Measurements from ENCODE around the gene KRT5. TPM values are rescaled to one million over a fixed set of nuclear protein-coding genes. Genes with fewer than 3 reads are reported as not detected.

Gene KRT5
- polyA plus RNA-seq, 1 of the 3 experiments (the other 2 are of a cell fraction), result not detected

DNA sequence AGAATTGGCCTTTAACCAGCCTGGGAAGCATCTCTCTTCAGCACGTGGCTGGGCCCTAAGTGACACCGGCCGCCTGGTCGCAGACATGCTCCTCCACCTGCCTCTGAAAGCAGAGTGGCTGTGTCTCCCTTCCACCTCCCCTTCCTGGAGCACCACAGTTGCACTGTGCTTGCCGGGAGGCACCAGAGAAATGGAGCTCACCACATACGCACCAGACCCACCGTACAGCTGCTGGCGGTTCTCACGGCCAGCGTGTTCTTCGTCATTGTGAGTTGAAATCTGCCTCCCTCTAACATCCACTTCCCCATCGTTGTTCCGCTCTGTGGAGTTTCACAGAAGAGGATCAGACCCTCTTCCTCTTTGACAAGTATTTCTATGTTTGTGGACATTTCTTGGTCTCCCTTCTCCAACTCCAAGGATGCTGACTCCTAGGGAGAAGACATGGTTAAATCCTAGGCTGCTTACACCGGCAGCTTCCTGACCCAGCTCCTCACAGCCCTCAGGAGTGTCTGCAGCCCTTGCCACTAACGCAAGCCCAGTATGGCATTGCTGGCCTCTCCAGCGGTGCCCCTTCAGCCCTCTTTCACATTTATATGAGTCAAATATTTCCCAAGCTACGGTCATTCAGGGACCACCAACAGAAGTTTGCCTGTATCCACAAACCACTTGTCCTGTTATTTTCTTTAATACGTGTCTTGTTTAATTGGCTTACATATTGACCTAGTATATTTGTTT lies 11.5 kb upstream of the KRT5 start:
- no peak overlapping the region for H2AFZ ChIP-seq (ENCODE audit: low read depth)
- CTCF ChIA-PET, result interaction anchor here (1.1 to 1.6 kb wide), 3 partner anchors 15 to 155 kb away, joined by 3 to 4 read pairs (median 3); no protein-coding TSS in a partner anchor
- H3K4me3 ChIP-seq (ENCODE audit: low read depth in 2 of 2, low read length in 1 of 2), result no peak overlapping the region
- POLR2A ChIA-PET, result no interaction called here
- no peaks in the 10 kb centered on the region for H3K9me2 ChIP-seq
- 31% methylated on average over 16 of the region's 18 CpGs for WGBS (ENCODE audit: low lambda C conversion rate)
- H4K20me1 ChIP-seq (ENCODE audit: insufficient read depth), result no peaks in the 10 kb centered on the region
- no peaks in the 10 kb centered on the region for H3K79me2 ChIP-seq (ENCODE audit: insufficient read depth)
- TF ChIP-seq, protein P1, sequence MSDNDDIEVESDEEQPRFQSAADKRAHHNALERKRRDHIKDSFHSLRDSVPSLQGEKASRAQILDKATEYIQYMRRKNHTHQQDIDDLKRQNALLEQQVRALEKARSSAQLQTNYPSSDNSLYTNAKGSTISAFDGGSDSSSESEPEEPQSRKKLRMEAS (IDR thresholded peaks at IDR 0.05; ENCODE audit: low read depth), result no peak
- TF ChIP-seq MXI1 (IDR thresholded peaks at IDR 0.05; ENCODE audit: low read depth, low read length) (no peak), JUND (IDR thresholded peaks at IDR 0.05) (no peak), TEAD4 (IDR thresholded peaks at IDR 0.05; ENCODE audit: borderline replicate concordance, insufficient read depth) (no peak), RXRA (IDR thresholded peaks at IDR 0.05; ENCODE audit: borderline replicate concordance, low read depth) (no peak), RCOR1 (IDR thresholded peaks at IDR 0.05; ENCODE audit: low read length) (no peak), TAF1 (IDR thresholded peaks at IDR 0.05; ENCODE audit: borderline replicate concordance, low read depth, low read length) (no peak), RFX5 (IDR thresholded peaks at IDR 0.05; ENCODE audit: low read length) (no peak), POLR2AphosphoS5 (IDR thresholded peaks at IDR 0.05; ENCODE audit: low read depth, low read length) (no peak)
- TF ChIP-seq, protein P2, sequence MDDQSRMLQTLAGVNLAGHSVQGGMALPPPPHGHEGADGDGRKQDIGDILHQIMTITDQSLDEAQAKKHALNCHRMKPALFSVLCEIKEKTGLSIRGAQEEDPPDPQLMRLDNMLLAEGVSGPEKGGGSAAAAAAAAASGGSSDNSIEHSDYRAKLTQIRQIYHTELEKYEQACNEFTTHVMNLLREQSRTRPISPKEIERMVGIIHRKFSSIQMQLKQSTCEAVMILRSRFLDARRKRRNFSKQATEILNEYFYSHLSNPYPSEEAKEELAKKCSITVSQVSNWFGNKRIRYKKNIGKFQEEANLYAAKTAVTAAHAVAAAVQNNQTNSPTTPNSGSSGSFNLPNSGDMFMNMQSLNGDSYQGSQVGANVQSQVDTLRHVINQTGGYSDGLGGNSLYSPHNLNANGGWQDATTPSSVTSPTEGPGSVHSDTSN (IDR thresholded peaks at IDR 0.05), result no peak
- TF ChIP-seq, protein P3, sequence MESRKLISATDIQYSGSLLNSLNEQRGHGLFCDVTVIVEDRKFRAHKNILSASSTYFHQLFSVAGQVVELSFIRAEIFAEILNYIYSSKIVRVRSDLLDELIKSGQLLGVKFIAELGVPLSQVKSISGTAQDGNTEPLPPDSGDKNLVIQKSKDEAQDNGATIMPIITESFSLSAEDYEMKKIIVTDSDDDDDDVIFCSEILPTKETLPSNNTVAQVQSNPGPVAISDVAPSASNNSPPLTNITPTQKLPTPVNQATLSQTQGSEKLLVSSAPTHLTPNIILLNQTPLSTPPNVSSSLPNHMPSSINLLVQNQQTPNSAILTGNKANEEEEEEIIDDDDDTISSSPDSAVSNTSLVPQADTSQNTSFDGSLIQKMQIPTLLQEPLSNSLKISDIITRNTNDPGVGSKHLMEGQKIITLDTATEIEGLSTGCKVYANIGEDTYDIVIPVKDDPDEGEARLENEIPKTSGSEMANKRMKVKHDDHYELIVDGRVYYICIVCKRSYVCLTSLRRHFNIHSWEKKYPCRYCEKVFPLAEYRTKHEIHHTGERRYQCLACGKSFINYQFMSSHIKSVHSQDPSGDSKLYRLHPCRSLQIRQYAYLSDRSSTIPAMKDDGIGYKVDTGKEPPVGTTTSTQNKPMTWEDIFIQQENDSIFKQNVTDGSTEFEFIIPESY (IDR thresholded peaks at IDR 0.05; ENCODE audit: borderline replicate concordance, low read depth), result no peak
- TF ChIP-seq, protein P4, sequence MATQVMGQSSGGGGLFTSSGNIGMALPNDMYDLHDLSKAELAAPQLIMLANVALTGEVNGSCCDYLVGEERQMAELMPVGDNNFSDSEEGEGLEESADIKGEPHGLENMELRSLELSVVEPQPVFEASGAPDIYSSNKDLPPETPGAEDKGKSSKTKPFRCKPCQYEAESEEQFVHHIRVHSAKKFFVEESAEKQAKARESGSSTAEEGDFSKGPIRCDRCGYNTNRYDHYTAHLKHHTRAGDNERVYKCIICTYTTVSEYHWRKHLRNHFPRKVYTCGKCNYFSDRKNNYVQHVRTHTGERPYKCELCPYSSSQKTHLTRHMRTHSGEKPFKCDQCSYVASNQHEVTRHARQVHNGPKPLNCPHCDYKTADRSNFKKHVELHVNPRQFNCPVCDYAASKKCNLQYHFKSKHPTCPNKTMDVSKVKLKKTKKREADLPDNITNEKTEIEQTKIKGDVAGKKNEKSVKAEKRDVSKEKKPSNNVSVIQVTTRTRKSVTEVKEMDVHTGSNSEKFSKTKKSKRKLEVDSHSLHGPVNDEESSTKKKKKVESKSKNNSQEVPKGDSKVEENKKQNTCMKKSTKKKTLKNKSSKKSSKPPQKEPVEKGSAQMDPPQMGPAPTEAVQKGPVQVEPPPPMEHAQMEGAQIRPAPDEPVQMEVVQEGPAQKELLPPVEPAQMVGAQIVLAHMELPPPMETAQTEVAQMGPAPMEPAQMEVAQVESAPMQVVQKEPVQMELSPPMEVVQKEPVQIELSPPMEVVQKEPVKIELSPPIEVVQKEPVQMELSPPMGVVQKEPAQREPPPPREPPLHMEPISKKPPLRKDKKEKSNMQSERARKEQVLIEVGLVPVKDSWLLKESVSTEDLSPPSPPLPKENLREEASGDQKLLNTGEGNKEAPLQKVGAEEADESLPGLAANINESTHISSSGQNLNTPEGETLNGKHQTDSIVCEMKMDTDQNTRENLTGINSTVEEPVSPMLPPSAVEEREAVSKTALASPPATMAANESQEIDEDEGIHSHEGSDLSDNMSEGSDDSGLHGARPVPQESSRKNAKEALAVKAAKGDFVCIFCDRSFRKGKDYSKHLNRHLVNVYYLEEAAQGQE (IDR thresholded peaks at IDR 0.05; ENCODE audit: low read depth, low read length), result no peak
- H3K4me1 ChIP-seq (ENCODE audit: control insufficient read depth in 1 of 2, insufficient read depth in 2 of 2, low read depth in 1 of 2, low read length in 1 of 2), result no peaks in the 10 kb centered on the region
- H3K27me3 ChIP-seq (ENCODE audit: insufficient read depth), result peaks cover 27% of the 10 kb centered on the region; the same call in 1 of the 2 replicates
- no peak overlapping the region for H3K27ac ChIP-seq (ENCODE audit: low read depth in 2 of 2, low read length in 1 of 2)
- no peak overlapping the region for H3K9ac ChIP-seq
- no peaks in the 10 kb centered on the region for H3K36me3 ChIP-seq (replicated peaks in 1 of 2; ENCODE audit: control insufficient read depth in 1 of 2, insufficient read depth in 2 of 2, low read length in 1 of 2)
- DNase-seq, result no peak
- H3F3A ChIP-seq (replicated peaks; ENCODE audit: insufficient read depth), result no peaks in the 10 kb centered on the region
- no peaks in the 10 kb centered on the region for H3K9me3 ChIP-seq
- H3K4me2 ChIP-seq, result no peak overlapping the region

All from SK-N-SH (cell line).